Activated T-cell treated with anti-CD3 and anti-CD28 coated beads for 1 hour (primary cell): ENCODE measurements around the gene PLPPR5.
"Not testable (repeated sequence)": the region's sequence is repeated elsewhere in the genome, so short reads cannot be mapped to it uniquely, and the experiment has no call there.

Experiments used
- DNase-seq: peaks from one replicate; pipeline ENCODE4 v3.0.0-alpha.2; 2020; ENCODE audit warnings: low read depth

PLPPR5 gene, protein sequence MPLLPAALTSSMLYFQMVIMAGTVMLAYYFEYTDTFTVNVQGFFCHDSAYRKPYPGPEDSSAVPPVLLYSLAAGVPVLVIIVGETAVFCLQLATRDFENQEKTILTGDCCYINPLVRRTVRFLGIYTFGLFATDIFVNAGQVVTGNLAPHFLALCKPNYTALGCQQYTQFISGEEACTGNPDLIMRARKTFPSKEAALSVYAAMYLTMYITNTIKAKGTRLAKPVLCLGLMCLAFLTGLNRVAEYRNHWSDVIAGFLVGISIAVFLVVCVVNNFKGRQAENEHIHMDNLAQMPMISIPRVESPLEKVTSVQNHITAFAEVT

GRCh38 chr1:99004861-99005442 lies at the start of gene PLPPR5:
PLPPR5 (minus strand) TSS chr1:99004861; CDS start chr1:99004671, 190 bp downstream.
- DNase-seq = peak; percentile 4

DNA sequence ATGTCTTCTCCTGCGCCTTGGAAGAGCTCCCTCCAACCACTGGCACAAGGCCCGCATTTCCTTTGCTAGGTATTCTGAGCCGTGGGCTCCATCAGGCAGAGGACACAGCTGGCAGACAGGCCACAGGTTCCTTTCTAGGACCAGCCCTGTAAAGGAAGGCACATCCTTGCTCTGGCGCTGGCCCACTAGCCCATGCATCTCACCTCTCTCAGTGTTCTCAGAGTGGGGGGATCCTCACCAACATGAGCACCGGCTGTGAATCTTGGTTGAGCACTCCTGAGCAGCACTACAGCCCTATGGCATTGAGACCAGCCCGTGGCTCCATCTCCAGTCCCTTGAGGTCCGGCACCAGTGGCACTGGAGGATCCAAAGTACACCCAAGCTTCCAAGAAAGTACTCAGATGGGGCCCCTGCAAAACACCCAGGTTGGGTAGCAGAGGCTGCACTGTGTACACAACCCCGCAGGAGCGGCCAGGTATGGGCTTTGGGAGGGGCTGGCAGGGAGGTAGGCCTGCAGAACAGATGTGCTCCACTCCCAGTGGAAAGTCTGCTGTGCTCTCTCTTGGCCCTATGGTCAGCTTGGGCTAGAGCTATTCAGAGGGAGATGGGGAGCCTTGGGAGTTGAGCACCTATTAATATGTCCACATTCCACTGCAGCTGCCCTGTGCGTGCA lies 47.1 kb upstream of the PLPPR5 start:
- no peak for DNase-seq

DNA sequence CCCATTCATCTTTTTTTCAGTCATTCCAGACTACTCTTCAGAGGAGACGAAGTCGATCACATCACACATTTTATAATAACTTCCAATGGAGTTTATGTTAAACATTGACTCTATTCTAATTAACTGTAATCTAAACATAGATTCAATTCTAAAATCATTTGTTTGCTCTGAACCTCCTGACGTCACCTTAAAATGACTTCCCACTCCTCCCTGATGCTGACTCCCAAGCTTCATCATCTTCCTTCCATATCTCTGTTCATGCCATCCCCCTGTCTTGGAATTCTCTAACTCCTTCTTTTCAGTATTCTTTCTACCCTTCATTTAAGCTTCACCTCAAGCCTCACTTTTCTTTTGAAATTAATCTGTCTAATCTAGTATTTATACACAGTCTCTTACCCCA lies 45.1 kb upstream of the PLPPR5 start:
- DNase-seq = no peak

DNA sequence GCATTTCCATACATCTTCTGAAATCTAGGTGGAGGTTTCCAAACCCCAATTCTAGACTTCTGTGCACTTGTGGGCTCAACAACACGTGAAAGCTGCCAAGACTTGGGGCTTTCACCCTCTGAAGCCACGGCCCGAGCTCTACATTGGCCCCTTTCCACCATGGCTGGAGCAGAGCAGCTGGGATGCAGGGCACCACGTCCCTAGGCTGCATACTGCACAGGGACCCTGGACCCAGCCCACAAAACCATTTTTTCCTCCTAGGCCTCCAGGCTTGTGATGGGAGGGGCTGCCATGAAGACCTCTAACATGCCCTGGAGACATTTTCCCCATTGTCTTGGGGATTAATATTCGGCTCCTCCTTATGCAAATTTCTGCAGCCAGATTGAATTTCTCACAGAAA lies 32.1 kb upstream of the PLPPR5 start:
- DNase-seq = not testable (repeated sequence)

DNA sequence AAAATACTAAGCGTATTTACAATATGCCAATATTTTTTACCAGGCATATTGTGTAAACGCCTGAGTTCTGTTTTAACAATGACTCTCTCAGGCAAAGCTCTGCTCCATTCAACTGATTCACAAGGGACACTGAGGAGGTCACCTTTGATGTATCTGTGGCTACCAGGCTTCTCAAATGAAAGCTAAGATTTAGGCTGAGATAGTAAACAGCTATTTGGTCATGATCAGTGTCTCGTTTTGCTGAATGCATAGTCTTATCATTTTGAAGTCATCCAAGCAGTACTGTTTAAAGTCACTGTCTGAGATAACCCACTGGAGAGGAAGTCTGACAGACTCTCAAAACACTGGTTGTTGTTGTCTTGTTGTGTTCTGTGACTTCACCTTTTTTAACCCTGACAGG lies 13.7 kb upstream of the PLPPR5 start:
- DNase-seq = no peak

- no peak for DNase-seq
Observed at GRCh38 chr1:99017655-99018054, 13.0 kb upstream of the PLPPR5 start.

DNA sequence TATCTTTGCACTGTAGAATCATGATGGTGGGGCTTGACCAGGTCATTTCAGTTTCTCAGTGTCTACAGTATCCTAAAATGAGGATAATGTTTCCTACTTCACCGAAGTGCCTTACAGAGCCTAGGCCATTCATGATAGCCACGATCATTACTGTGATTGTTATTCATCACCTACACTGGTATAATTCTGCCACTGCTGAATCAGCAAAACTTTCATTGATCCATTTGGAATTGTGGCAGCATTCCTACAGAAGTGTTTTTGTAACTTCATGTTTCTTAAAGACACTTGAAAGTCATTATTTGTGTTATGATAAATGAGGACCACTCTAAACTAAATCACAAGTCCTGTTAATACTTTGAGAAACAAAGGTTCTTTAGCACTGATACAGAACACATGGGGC lies 6.0 kb upstream of the PLPPR5 start:
- no peak for DNase-seq

DNA sequence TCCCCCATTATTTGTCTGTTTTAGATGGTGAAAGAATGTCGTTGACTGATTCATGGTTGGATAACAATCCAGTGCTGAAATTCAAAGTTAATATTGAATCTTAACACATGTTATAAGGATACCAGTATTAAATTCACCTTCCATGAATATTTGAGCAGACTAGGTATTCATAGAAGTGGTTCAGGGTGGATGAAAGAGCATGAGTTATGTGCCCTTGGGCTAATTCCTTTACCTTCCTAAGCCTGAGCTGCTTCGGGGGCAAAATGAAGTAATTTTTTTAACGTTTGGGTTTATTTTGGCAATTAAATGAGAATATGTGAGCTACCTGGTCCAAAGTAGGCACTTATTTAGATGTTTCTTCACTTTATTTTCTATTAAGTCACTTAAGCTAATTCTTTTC lies 2.7 kb upstream of the PLPPR5 start:
- DNase-seq = no peak

GRCh38 chr1:99005537-99005942 lies 879 bp upstream of the PLPPR5 start:
- DNase-seq = no peak

DNA sequence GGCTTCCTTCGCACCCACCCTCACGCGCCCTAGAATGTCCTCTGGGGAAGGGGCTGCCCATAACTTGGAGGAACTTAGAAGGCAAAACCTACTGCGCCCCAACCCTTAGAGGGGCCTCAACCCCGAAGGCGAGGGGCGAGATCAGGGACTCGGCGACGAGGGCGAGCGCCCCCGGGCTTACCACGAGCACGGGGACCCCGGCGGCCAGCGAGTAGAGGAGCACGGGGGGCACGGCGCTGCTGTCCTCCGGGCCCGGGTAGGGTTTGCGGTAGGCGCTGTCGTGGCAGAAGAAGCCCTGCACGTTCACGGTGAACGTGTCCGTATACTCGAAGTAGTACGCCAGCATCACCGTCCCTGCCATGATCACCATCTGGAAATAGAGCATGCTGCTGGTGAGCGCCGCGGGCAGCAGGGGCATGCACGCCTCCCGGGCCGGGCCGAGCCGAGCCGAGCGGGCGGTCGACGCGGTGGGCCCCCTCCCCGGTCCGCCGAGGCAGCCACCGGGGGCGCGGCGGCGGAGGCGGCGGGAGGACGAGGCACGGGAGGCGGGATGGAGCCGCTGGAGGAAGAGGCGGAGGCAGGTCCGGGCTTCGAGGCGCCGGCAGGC lies 304 bp downstream of the PLPPR5 start:
- DNase-seq = peak; percentile 0

DNA sequence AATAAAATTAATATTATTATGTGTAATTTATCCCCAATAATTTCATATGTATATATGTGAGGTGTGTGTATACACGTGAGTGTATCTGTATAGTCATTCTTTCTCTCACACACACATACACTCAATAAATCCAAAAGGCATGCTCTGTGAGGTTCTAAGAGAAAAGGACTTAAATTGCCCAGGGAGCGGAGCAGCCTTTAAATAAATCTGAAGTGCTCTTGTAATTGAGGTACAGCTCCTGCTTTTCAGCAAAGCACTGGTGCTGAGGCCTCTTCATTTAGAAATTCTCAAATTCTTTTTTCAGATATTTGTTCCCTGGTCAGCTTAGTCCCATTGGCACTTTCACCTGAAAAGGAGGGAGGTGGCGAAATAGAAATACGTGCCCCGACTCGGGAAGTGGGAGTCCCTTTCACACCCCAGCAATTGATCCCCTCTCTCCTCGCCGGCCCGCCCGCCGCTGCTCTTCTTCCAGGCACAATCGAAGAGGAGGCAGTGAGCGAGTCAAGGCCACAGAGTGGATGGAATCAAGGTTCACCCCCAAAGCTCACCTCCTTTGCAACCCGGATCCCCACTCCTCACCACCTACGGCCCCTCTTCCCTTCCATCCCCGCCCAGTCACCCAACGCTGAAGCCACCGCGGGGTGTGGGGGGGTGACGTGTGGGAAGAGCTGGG lies 944 bp downstream of the PLPPR5 start:
- no peak for DNase-seq

DNA sequence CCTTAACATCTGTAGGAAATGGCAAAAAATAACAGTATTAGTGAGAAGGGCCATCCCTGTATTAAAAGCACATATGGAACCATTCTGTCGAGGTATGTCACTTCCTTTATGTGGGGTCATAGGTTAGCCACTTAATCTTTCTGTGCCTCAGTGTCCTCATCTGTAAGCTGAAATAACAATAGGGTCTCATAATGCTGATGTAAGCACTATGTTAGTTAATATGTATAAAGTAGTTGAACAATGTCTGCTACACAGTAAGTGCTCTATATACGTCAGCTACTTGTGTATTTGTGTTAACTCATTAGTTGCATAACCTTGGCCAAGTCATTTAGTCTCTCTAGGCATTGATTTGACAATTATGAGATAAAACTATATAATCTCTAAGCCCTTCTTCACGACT lies 11.8 kb downstream of the PLPPR5 start:
- no peak for DNase-seq

GRCh38 chr1:98991127-98992012 lies 13.3 kb downstream of the PLPPR5 start:
- no peak for DNase-seq

- DNase-seq = no peak
Observed at GRCh38 chr1:98989556-98989907, 15.1 kb downstream of the PLPPR5 start.

DNA sequence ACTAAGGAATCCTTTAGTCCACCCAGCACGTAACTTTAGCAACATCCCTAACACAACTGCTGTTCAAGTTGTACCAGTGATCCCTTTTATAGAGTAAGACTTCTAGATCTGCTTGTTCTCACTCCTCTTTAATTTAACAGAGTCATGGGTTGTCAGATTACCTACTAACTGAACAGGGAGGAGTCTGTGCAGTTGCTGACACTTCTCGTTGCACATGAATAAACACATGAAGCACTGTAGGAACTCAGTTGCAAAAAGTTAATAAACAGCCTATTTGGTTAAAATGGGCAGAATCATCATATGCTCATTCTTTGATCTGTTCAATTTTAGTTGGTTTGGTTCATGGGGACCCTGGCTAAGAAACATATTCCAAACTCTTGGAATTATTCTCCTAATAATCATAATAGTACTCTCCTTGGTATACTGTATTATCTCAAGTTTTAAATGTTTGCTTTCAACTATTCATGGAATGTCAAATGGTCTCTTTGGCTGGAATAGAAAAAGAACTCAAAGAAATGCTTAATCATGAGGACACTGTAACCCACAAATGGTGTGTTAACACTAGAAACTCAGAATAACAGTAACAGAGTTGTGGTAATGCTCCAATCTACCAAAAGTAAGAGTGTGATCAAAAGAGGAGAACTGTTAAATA lies 15.6 kb downstream of the PLPPR5 start:
- no peak for DNase-seq

DNA sequence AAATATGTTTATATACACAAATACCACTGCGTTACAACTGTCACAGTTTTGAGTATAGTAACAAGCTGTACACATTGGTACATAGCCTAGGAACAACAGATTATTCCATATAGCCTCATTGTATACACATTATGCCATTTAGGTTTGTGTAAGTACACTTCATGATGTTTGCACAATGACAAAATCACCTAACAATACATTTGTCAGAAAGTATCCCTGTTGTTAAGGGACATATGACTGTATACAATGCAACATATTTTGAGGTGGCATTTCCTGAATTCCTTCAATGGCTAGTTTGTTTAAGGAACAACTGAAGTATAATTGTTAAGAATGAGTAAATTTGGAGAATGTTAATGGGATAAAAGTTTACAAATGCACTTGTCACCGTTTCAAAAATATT lies 19.0 kb downstream of the PLPPR5 start:
- DNase-seq = no peak

DNA sequence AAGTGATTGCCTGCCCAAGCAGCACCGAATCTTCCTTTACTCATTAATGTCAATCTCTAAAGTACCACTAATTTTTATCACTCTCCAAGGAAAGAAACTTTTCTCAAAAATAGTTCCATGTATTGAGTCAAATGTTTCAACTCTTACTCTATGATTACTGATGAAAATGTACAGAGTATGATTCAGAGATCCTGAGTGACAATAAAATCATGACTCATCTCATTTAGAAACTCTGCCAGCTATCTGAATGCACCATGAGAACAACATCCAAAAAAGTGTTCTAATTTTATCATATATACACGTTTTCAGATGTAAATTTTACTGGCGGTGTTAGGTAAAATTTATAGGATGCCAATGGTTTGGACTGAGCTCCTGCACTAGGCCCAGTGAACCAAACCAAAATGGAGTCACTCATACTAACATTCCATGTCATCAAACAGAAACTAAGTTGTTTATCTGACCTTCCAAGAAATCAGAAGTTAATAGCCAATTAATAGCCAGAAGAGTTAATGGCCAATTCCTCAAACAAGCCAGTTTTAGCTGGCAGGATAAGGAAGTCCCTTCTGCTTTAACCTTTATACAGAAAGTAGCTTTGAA lies 22.6 kb downstream of the PLPPR5 start:
- no peak for DNase-seq

GRCh38 chr1:98979463-98979862 lies 25.2 kb downstream of the PLPPR5 start:
- DNase-seq = no peak

- no peak for DNase-seq
Observed at GRCh38 chr1:98975810-98976209, 28.9 kb downstream of the PLPPR5 start.

DNA sequence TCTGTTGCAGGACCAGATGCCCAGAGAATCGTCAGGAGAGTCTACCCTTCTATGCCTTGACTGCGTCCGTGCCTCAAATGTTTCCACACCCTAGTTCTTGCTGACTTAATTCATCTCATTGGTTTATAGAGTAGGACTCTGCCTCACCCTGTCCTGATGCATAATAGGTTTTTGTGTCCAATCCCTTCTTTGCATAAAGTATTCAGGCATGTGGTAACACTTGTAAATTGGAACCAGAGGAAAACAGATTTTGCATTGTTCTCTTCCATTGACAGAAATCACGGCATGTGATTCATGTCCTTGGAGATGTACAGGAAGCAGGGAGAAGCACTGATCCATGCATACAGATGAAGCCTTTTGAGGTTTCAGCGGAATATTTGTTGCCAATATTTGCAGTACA lies 29.5 kb downstream of the PLPPR5 start:
- no peak for DNase-seq
